ENCODE measurements around the gene HIPK2.

Gene HIPK2

GRCh38 chr7:139695051-139695450 lies 82.7 kb downstream of the HIPK2 start:
- no peak for DNase-seq (ENCODE audit: low read depth)

GRCh38 chr7:139694389-139694676 lies 83.5 kb downstream of the HIPK2 start:
- DNase-seq (ENCODE audit: low read depth) = no peak

GRCh38 chr7:139693651-139694388 lies 84.0 kb downstream of the HIPK2 start:
- no peak for DNase-seq (ENCODE audit: low read depth)

- DNase-seq (ENCODE audit: low read depth) = no peak
These were observed 85.1 kb downstream of the HIPK2 start for GRCh38 chr7:139692723-139693122.

GRCh38 chr7:139691253-139691781 lies 86.5 kb downstream of the HIPK2 start:
- no peak for DNase-seq (ENCODE audit: low read depth)

GRCh38 chr7:139687980-139688632 lies 89.7 kb downstream of the HIPK2 start:
- no peak for DNase-seq (ENCODE audit: low read depth)

GRCh38 chr7:139687211-139687954 lies 90.4 kb downstream of the HIPK2 start:
- no peak for DNase-seq (ENCODE audit: low read depth)

- DNase-seq (ENCODE audit: low read depth) = no peak
These were observed 94.5 kb downstream of the HIPK2 start for GRCh38 chr7:139683137-139683921.

- DNase-seq (ENCODE audit: low read depth) = no peak
These were observed 95.4 kb downstream of the HIPK2 start for GRCh38 chr7:139682136-139683013.

GRCh38 chr7:139681812-139682135 lies 96.0 kb downstream of the HIPK2 start:
- DNase-seq (ENCODE audit: low read depth) = no peak

GRCh38 chr7:139681463-139681755 lies 96.4 kb downstream of the HIPK2 start:
- no peak for DNase-seq (ENCODE audit: low read depth)

- DNase-seq (ENCODE audit: low read depth) = no peak
These were observed 96.9 kb downstream of the HIPK2 start for GRCh38 chr7:139680676-139681462.

GRCh38 chr7:139679731-139680594 lies 97.8 kb downstream of the HIPK2 start:
- no peak for DNase-seq (ENCODE audit: low read depth)

GRCh38 chr7:139676390-139676789 lies 101.4 kb downstream of the HIPK2 start:
- DNase-seq (ENCODE audit: low read depth) = no peak

GRCh38 chr7:139675127-139676125 lies 102.4 kb downstream of the HIPK2 start:
- no peak for DNase-seq (ENCODE audit: low read depth)

- no peak for DNase-seq (ENCODE audit: low read depth)
These were observed 103.1 kb downstream of the HIPK2 start for GRCh38 chr7:139674752-139675126.

- DNase-seq (ENCODE audit: low read depth) = no peak
These were observed 103.5 kb downstream of the HIPK2 start for GRCh38 chr7:139674341-139674740.

GRCh38 chr7:139673762-139674161 lies 104.0 kb downstream of the HIPK2 start:
- no peak for DNase-seq (ENCODE audit: low read depth)

GRCh38 chr7:139673230-139673629 lies 104.6 kb downstream of the HIPK2 start:
- no peak for DNase-seq (ENCODE audit: low read depth)

All from CMK (cell line).